Tibial nerve (tissue), 4 donors: ENCODE data around the gene TSGA10. TPM values are rescaled to one million over a fixed set of nuclear protein-coding genes. Genes with fewer than 3 reads are reported as not detected.
"Not testable (repeated sequence)": the region's sequence is repeated elsewhere in the genome, so short reads cannot be mapped to it uniquely, and the experiment has no call there.

Experiments
- DNase-seq, 2 donors: peaks; one replicate each; pipeline ENCODE4 v3.0.0-alpha.2; 2019; ENCODE audit warnings: low spot score in 2 of 2
- H3K27ac ChIP-seq, 4 donors: fragments of 200-600 bp; sonication (generic) in 3 of 4; one replicate each; pipeline ENCODE4 v1.5.1; 2017 to 2019; ENCODE audit warnings: mild to moderate bottlenecking in 1 of 4
- H3K27me3 ChIP-seq, 2 donors: fragments of 200-600 bp; sonication (generic) in 1 of 2; one replicate each; pipeline versions ENCODE4 v1.5.1 to v1.6.0; 2017 to 2019
- H3K36me3 ChIP-seq, 3 donors: fragments of 200-600 bp; sonication (generic); one replicate each; pipeline ENCODE4 v1.5.1; 2018 to 2019
- H3K4me1 ChIP-seq, 4 donors: fragments of 200-600 bp; sonication (generic) in 3 of 4; one replicate each; pipeline ENCODE4 v1.5.1; 2017 to 2019
- H3K4me3 ChIP-seq, 4 donors: fragments of 200-600 bp; sonication (generic) in 3 of 4; one replicate each; pipeline ENCODE4 v1.5.1; 2017 to 2019; ENCODE audit warnings: mild to moderate bottlenecking in 1 of 4, moderate library complexity in 1 of 4
- H3K9me3 ChIP-seq, 4 donors: fragments of 200-600 bp; sonication (generic) in 3 of 4; one replicate each; pipeline ENCODE4 v1.5.1; 2017 to 2019
- CTCF ChIP-seq, 5 experiments: fragments of 200-600 bp in 3 of 5; fragments of 450-650 bp in 2 of 5; sonication (generic) in 3 of 5; IDR thresholded peaks; one replicate each; pipeline ENCODE4 v1.5.1; 2016 to 2019; ENCODE audit warnings: antibody characterized with exemption in 5 of 5, mild to moderate bottlenecking in 3 of 5, moderate library complexity in 2 of 5
- EP300 ChIP-seq, 2 donors: sonication (generic); formaldehyde crosslinking; IDR thresholded peaks; one replicate each; pipeline ENCODE4 v1.6.1; 2017; ENCODE audit warnings: antibody characterized with exemption in 2 of 2, mild to moderate bottlenecking in 1 of 2
- POLR2A ChIP-seq, 2 donors: fragments of 450-650 bp; IDR thresholded peaks; one replicate each; pipeline ENCODE4 v1.6.1; 2017; ENCODE audit warnings: antibody characterized with exemption in 2 of 2, mild to moderate bottlenecking in 2 of 2, moderate library complexity in 2 of 2
- WGBS, 2 donors: methylation state at CpG; one replicate each; pipeline ENCODE4 v1.1.5; 2018; 5-methylcytosine and 5-hydroxymethylcytosine counted together
- total RNA-seq, 4 donors: library from RNA; depleted of rRNA; stranded (reverse); fragments of >200 nt; gene quantifications; one replicate each; pipeline ENCODE4 v1.1.0, GENCODE V29; 2016

TSGA10 gene
- total RNA-seq, 4 donors from 2014 or later = 6.5 to 12.9 (median 10.0) TPM

DNA sequence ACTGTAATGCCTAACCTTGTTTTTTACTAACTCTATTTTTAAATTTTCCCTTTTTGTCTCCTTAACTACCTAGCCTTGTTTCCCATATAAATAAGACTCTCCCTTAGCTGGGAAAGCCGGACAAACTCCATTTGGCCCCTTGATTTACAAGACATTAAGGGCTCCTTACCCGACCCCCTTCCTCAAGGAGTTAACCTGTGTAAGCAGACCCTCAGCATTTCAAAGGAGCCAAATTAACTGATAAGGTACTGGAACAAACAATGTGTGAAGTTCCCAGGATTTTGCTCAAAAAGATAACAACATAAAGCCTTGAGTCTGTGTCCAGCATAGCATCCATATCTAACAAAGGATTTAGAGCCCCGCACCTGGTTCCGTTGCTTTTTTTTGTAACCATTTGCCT lies 72.9 kb downstream of the TSGA10 start:
- WGBS, 2 donors = 44 to 47% methylated on average over 4 of the region's 4 CpGs
- no peak for DNase-seq
- no peak overlapping the region for H3K27ac ChIP-seq
- H3K4me3 ChIP-seq = no peak overlapping the region
- no peak for TF ChIP-seq POLR2A (IDR thresholded peaks at IDR 0.05)
- no peak for TF ChIP-seq CTCF (IDR thresholded peaks at IDR 0.05)
- no peaks in the 10 kb centered on the region for H3K4me1 ChIP-seq
- H3K27me3 ChIP-seq = peaks cover 0 to 6% of the 10 kb centered on the region in 2 donors
- H3K9me3 ChIP-seq = no peaks in the 10 kb centered on the region
- H3K36me3 ChIP-seq = no peaks in the 10 kb centered on the region

GRCh38 chr2:99079226-99079625 lies 75.5 kb downstream of the TSGA10 start:
- Histone ChIP-seq H3K4me1 (no peaks in the 10 kb centered on the region), H3K27me3 (peaks cover 0 to 6% of the 10 kb centered on the region in 2 donors), H3K4me3 (no peak overlapping the region), H3K27ac (no peak overlapping the region), H3K9me3 (no peaks in the 10 kb centered on the region), H3K36me3 (no peaks in the 10 kb centered on the region)
- DNase-seq = no peak
- TF ChIP-seq CTCF (IDR thresholded peaks at IDR 0.05) = no peak
- WGBS, 2 donors = 70 to 72% methylated on average over 2 of the region's 2 CpGs

- H3K27me3 ChIP-seq = no peaks in the 10 kb centered on the region
- no peak for TF ChIP-seq POLR2A (IDR thresholded peaks at IDR 0.05)
- no peak for TF ChIP-seq CTCF (IDR thresholded peaks at IDR 0.05)
- TF ChIP-seq EP300 (IDR thresholded peaks at IDR 0.05) = no peak
- no peak overlapping the region for H3K4me3 ChIP-seq
- H3K27ac ChIP-seq = no peak overlapping the region
- no peak for DNase-seq
- no peaks in the 10 kb centered on the region for H3K9me3 ChIP-seq
- no peaks in the 10 kb centered on the region for H3K36me3 ChIP-seq
- WGBS, 2 donors = 74 to 79% methylated on average over 1 of the region's 1 CpG
- no peaks in the 10 kb centered on the region for H3K4me1 ChIP-seq
Measured at GRCh38 chr2:99072551-99072950, 82.2 kb downstream of the TSGA10 start.

DNA sequence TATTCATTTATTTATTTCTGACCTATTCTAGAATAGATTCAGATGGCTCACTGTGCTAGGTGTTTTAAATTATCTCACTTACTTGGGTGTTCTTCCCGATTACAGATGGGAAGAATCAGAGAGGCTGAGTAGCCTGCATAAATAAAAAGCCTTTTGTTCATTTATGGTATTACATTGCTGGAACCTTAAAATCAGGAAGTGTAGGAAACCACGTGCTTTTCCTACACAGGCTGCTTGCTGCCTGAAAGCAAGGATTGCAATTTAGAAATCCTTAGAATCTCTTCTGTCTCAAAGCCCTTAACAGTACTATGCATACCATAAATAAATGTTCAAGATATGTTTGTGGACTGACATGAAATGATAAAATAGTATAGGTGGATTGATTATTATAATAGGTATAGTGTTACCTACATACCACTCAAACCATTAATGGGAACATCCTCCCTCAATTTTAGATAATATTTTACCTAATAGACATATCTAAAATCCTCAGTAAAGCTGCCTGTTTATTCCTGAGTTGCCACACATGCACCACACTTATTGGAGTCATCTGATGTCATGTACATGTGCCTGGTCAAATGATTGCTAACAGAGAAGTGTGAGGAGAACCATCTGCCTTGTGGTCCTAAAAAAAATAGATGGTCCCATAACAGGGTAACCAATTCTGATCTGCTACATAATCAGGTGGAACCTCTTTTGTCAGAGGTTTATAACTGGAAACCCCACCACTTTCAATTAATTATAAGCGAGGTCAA lies 86.7 kb downstream of the TSGA10 start:
- 53 to 56% methylated on average over 3 of the region's 3 CpGs for WGBS, 2 donors
- no peak for TF ChIP-seq EP300 (IDR thresholded peaks at IDR 0.05)
- TF ChIP-seq CTCF (IDR thresholded peaks at IDR 0.05) = no peak
- no peak for TF ChIP-seq POLR2A (IDR thresholded peaks at IDR 0.05)
- H3K27me3 ChIP-seq = no peaks in the 10 kb centered on the region
- peaks cover 0 to 15% (median 5%) of the 10 kb centered on the region in 4 donors for H3K4me1 ChIP-seq
- no peak overlapping the region for H3K4me3 ChIP-seq
- no peak overlapping the region for H3K27ac ChIP-seq
- H3K36me3 ChIP-seq = no peaks in the 10 kb centered on the region
- H3K9me3 ChIP-seq = no peaks in the 10 kb centered on the region
- no peak for DNase-seq

- Histone ChIP-seq H3K27ac (peak overlapping the region in 1 of 4 donors; percentile 42), H3K27me3 (no peaks in the 10 kb centered on the region), H3K4me1 (peaks cover 0 to 15% (median 5%) of the 10 kb centered on the region in 4 donors), H3K9me3 (no peaks in the 10 kb centered on the region), H3K36me3 (no peaks in the 10 kb centered on the region), H3K4me3 (no peak overlapping the region)
- no peak for DNase-seq
- WGBS, 2 donors = 37 to 43% methylated on average over 3 of the region's 3 CpGs
- TF ChIP-seq POLR2A (IDR thresholded peaks at IDR 0.05) (no peak), CTCF (IDR thresholded peaks at IDR 0.05) (peak; percentile 13 to 53 (median 31)), EP300 (IDR thresholded peaks at IDR 0.05) (no peak)
Measured at GRCh38 chr2:99066075-99066958, 88.4 kb downstream of the TSGA10 start.

- peaks cover 0 to 15% (median 0%) of the 10 kb centered on the region in 4 donors for H3K9me3 ChIP-seq
- H3K4me1 ChIP-seq, DNase-seq, H3K4me3 ChIP-seq, H3K27me3 ChIP-seq, H3K27ac ChIP-seq, H3K36me3 ChIP-seq: not testable (repeated sequence)
- WGBS, 2 donors = 97 to 98% methylated on average over 6 of the region's 6 CpGs
Measured at GRCh38 chr2:99049187-99049586, 105.6 kb downstream of the TSGA10 start.

- not testable (repeated sequence) for H3K4me3 ChIP-seq, H3K27ac ChIP-seq, H3K4me1 ChIP-seq, DNase-seq, H3K36me3 ChIP-seq, H3K27me3 ChIP-seq
- 81 to 82% methylated on average over 2 of the region's 2 CpGs for WGBS, 2 donors
- peaks cover 0 to 18% (median 0%) of the 10 kb centered on the region in 4 donors for H3K9me3 ChIP-seq
Measured at GRCh38 chr2:99040736-99041300, 113.9 kb downstream of the TSGA10 start.
